GM18873 (cell line): Measurements from ENCODE around the gene PRRX2.

Experiments used
- ATAC-seq: cut with Tn5 transposase; IDR thresholded peaks from one replicate; pipeline ENCODE4 v1.9.1; 2021; ENCODE audit warnings: mild to moderate bottlenecking, moderate library complexity, moderate number of reproducible peaks; ENCODE audit not compliant: unreplicated experiment, low FRiP score

PRRX2 gene

DNA sequence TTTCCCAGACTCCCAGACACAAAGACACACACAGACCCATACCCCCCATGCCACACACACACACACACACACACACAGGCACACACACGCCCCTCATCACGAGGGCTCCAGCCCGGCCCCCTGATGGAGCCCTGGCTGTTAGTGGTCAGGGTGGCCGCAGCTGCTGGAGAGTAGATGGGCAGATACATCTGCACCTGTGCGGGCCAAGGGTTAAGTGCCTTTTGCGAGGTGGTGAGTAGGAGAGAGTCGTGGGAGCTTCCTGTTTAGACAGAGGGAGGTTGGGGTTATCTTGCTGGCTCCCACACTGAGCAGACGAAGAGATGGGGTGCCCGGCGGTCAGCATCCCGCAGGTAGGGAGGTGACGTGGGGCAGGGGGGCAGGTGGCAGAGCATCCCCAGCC, 8.2 kb downstream of the PRRX2 start:
- ATAC-seq = no peak

DNA sequence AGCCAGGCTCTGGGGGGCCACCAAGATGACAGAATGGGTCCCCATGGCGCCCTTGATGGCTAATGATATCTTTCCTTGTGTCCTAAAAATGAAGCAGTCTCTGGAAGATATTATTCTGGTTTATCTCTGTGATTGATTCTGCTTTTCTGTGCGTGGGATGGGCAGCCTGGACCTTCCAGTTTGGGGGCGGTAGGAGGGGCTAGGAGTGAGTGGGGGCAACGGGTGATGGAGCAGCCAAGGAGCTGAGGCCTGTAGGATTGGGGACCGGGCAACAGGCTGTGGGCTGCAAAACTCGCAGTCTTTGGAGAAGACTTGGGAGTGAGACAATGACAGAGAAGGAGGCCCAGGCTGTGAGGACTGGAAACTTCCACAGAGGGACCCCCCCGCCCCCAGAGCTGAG, 8.8 kb downstream of the PRRX2 start:
- ATAC-seq = no peak

DNA sequence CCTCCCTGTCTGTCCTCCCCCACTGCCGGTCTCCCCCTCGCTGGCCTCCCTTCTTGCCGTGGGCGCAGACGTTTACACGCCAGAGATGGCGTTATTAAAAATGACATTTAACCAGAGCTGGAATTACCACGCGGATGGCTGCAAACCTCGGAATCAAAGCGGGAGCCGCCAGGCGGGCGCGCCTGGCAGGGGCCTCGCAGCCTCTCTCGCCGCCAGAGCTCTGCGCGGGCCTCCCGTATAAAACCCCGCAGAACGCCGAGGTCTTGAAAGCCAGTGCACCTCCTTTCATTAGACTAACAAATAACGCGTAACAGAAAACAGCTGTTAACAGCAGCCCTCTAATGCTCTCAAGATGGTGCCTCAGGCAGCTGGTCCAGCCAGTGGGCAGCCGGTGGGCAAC, 10.2 kb downstream of the PRRX2 start:
- ATAC-seq = no peak

DNA sequence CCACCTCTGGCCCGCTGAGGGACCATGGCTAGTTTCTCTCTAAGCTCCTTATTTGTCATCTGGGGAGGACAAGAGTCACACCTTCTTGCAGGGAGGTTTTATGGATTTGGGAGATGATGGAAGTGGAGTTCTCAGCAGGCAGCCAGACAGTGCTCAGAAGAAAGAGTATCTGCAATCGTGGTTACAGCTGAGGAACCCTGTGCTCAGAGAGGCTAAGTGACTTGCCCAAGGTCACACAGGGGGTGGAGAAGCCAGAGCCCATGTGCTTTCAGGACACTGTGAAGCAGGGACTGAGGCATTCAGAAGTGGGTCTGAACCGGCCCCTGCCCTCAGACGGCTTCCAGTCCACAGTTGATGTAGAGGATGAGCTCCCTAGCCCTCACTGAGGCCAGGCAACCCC, 10.8 kb downstream of the PRRX2 start:
- ATAC-seq = no peak

DNA sequence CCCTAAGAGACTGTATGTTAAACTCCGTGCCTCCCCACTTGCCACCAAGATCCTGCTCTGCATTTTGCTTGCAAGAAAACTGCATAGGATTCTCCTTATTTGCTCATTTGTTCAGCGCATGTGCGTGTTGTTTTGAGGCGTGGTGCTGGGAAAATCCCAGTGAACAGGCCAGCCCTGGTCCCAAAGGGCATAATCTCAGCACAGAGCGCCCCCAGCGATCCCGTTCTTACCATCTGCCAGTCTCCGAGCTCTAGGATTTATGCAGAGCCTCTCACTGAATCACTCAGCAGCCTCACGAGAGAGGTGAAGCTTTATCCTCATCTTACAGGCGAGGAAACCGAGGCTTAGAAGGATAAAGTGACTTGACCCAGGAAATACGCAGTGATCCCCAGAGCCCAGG, 11.5 kb downstream of the PRRX2 start:
- no peak for ATAC-seq

DNA sequence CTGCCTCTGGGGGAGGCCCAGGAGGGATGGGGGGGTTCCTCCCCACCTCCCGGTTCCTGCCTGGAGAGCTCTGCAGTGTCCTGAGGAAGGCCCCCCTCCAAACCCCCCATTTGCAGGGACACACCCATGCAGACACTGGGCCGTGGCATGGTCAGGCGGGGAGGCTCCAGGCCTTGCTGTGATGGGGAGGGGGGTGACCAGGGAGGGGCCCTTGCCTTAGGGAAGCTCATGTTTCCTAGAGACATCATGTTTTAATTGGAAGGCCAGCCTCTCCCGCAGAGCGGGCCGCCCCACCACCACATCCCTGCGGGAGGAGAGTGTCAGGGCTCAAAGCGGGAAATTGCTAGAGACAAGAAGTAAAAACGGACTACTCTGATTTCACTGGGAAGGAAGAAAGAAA, 12.0 kb downstream of the PRRX2 start:
- no peak for ATAC-seq

DNA sequence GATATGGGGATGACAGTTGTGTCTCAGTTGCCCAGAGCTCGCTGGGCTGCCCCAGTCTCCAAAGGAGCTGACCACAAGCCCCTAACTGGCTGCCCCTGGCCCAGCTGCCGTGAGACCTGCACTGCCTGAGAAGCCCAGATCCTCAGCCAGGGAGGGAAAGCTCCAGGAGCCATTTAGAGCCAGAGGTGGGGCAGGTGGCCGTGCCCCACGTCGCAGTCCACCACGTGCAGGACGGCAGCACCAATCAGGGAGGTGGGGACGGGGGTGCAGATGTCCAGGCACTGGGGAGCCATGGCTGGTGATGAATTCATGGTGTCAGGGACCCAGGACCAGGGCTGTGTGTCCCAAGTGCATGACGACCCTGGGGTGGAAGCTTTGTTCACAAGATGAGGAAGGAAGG, 13.4 kb downstream of the PRRX2 start:
- ATAC-seq = no peak

DNA sequence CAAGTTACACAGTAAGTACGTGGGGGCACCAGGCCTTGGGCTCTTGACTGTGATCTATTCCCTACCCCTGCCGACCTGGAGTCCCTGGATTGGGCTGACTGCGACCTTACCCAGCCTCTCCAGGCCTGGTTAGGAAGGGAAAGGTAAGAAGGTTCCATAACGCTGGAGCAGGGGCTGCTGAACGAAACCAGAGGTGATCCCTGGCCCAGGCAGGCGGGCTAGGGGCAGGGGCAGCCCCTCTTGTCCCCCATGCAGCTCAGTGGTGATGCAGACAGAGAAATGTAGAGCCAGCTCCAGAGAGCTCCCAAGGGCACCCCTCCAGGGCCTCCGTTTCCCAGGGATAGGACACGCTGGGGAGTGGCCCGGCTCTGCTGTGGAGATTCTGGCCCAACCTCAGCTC, 14.1 kb downstream of the PRRX2 start:
- ATAC-seq = no peak

DNA sequence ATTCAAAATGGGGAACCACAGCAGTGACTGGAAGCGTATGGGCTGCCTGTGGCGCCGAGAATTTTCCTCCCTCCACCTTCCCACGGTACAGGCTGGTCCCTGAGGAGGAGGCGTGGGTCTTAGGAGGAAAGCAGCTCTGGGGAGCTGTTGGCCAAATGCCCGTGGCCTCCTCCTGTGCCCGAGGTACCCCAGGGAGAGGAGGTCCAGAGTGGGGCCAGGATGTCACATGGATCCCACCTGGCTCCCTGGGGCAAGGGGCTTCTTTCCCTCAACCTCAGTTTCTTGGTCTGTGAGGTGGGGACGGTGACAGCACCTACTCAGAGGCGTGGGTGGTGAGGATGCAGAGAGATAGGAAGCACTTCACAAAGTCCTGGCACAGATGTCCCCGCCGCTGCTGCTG, 16.5 kb downstream of the PRRX2 start:
- no peak for ATAC-seq

DNA sequence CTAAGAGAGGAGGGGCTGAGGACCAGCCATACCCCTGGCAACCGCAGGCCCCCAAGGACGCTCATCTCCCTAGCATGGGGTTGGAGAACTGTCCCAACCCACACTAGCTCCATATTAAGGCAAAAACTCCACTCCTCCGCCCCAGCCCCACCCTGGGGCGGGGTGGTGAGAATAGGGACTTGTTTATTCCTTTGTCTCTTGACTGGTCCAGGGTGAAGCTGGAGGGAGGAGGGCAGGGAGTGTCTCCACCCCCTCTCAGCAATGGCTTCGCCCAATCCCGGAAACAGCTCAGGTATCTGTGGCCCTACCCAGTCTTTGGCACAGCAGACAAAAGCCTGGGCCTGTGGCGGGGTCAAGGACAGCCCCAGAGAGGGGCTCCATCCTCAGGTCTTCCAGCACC, 16.9 kb downstream of the PRRX2 start:
- ATAC-seq = no peak

DNA sequence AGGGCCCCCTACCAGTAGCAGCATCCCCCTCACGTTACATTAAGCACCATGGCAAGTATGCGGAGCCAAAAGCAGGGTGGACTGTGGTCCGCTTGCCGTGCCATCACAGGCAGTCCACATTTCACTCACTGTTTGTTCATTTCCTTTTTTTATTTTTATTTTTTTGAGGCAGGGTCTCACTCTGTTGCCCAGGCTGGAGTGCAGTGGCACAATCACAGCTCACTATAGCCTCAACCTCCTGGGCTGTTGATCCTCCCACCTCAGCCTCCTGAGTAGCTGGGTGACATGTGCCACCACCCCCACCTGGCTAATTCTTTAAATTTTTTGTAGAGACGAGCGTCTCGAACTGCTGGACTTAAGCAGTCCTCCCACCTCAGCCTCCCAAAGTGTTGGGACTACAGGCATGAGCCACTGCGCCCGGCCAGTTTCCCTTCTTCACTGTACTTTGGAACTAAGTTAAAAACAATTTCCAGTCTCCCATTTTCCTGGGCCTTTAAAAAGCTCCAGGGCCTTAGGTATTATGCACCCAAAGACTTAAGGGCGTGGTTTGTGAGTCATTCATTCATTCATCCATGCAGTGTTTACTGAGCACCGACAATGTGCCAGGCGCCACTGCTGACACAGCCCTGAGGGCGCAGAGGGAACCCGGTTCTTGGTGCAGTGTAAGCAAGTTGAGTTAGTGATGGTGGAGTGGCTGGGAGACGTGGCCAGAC, 19.9 kb downstream of the PRRX2 start:
- no peak for ATAC-seq

DNA sequence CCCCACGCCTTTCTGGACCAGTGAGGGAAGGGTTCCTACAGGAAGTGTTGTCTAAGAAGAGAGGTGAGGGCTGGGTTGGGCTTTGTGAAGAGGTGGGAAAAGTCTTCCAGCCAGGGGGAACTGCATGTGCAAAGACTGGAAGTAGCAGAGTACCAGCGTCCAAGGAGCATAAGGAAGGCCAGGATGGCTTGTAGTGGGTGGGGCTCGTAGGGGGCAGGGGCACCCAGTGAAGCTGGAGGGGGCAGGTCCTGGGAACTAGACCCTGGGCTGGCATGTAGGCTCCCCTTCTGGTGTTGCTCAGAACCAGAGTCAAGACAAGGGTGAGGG, 20.4 kb downstream of the PRRX2 start:
- no peak for ATAC-seq

DNA sequence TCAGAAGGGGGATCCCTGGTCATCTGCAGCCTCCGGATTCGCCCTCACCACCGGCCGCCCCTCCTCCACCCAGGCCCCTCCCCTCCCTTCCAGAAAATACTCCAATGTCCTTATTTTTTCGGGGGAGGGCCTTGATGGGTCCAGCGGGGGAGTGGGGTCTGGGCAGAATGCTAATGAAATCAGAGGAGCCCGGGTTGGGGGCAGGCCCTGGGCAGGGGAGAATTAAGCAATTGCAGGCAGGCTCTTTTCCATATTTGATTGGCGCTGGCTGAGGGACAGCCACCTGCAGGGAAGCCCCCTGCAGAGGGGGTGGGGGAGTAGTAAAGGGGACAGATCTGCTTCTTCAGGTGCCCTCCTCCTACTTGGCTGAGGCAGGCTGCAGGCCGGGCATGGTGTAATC, 21.3 kb downstream of the PRRX2 start:
- no peak for ATAC-seq

DNA sequence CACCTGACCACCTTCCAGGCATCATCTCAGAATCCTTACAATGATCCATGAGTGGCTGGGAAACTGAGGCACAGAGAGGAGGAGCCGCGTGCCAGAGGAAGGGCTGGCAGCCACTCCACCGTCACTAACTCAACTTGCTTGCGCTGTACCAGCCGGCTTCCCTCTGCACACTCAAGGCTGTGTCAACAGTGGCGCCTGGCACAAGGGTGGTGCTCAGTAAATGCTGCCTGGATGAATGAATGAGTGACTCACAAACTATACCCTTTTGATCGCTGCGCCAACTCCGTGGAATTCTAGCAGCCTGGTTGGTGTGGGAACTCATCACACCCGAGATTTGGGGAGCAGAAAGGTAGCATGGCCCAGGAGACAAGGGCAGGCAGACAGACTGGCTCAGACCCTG, 21.9 kb downstream of the PRRX2 start:
- no peak for ATAC-seq

DNA sequence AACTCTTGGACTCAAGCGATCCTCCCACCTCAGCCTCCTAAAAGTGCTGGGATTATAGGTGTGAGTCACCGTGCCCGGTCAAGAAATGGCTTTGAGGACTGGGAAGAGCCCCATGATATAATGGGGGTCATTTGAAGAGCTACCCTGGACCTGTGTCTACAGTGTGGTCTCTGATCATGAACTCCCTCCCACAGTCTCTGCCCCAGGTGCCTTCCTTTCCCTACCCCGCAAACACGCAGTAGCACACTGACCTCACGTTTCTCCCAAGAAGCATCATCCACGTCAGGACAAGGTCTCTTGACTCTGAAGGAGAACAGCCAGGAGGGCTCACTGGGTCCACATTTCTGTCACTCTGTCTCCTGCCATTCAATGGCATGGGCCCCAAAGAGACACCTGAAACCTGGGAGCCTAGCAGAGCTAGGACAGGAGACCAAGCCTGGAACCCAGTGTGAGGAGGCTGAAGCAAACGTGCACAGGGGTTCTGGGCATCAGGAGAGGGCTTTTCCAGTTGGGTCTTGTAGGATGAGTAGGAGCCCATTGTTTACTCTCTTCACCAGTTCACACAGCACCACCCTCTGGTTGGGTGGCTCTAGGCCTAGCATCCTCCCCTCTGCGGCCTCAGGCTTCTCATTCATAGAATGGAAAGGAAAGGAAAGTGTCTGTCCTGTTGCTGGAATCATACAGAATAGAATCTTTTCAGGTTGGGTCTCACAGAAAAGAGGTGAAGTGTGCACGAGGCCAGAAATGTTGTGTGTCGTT, 23.0 kb downstream of the PRRX2 start:
- ATAC-seq = no peak

DNA sequence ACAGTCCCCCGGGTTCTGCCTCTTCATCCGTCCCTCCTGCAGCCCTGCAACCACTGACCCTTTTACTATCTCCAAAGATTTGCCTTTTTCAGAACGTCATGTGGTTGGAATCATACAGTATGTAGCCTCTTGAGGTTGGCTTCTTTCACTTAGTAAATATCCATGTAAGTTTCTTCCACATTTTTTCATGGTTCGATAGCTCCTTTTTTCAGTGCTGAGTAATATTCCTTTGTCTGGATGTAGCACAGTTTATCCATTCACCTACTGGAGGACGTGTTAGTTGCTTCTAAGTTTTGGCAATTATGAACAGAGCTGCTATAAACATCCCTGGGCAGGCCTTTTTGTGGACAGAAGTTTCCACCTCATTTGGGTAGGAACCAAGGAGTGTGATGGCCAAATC, 27.1 kb downstream of the PRRX2 start:
- no peak for ATAC-seq

DNA sequence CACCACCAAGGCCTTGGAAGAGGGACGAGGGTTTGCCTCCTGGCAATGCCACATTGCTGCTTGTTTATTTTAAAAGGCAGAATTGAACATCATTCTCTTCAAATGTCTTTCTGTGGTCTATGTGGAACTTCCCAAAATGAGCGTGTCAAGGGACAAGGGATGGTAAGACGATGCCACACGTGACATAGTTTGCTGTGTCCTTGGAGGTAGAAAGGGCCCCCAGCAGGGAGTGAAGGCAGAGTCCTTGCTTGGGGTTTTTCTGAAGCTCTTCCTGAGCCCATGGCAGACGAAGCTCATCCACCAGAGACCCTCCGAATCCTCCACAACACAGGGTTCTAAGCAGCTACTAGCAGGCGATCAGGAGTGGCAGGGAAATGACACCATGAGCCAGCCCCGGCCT, 28.3 kb downstream of the PRRX2 start:
- no peak for ATAC-seq

DNA sequence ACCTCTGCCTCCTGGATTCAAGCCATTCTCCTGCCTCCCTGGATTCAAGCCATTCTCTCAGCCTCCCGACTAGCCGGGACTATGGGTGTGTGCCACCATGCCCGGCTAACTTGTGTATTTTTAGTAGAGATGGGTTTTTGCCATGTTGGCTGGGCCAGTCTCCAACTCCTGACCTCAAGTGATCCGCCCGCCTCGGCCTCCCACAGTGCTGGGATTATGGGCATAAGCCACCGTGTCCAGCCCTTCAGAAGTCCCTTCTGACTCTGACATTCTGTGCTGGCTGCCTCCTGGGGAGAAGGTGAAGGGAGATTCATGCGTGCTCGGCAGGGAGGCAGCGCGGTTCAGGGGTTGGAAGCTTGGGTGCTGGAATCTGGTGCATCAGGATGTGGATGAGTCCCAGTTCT, 28.8 kb downstream of the PRRX2 start:
- ATAC-seq = no peak

DNA sequence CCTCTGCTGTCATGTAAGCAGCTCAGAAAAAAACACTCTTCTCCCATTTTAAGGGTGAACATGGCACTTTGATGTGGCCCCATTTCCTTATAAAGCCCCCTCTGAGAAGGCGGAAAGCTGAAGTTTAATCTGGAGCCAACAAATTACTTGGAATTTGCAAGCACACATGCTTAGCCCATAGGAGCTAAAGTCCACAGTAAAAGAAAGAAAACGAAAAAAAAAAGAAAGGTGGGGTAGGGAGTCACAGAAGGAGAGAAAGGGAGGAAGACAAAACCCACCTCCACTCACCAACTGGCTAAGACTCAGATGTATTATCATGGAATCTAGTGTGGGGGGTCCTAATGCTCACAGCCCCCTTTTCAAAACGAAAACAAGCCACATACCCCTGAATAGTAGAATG, 30.4 kb downstream of the PRRX2 start:
- ATAC-seq = no peak

DNA sequence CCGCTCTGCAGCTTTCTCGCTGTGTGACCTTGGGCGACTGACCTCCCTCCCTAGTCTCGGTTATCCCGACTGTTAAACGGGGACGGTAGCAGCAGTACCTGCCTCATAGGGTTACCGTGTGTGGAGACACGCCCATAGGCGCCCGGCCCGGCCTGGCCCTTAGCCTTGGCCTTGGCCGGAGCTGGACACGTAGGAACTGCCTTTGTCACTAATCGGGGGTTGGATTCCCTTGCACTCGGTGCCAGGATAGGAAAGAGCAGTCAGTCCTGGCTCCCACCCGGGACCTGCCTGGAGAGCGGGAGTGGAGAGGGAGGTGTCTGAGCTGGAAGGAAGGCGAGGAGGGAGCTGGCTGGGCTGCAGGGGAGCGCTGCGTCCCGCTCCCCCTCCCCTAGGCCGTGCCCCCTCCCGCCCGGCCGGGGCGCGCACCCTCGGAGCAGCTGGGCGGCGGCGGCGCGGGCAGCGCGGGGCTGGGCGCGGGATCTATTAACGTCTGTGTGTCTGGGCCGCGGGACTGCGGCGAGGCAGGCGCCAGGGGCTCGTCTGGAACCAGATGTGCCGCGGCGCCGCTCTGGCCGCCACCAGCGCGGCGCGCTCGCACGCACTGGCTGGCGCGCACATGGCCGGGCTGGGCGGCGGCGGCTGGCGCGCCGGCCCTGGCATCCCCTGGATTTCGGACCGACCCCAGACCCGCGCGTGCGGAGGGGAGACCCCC, 31.7 kb downstream of the PRRX2 start:
- no peak for ATAC-seq

DNA sequence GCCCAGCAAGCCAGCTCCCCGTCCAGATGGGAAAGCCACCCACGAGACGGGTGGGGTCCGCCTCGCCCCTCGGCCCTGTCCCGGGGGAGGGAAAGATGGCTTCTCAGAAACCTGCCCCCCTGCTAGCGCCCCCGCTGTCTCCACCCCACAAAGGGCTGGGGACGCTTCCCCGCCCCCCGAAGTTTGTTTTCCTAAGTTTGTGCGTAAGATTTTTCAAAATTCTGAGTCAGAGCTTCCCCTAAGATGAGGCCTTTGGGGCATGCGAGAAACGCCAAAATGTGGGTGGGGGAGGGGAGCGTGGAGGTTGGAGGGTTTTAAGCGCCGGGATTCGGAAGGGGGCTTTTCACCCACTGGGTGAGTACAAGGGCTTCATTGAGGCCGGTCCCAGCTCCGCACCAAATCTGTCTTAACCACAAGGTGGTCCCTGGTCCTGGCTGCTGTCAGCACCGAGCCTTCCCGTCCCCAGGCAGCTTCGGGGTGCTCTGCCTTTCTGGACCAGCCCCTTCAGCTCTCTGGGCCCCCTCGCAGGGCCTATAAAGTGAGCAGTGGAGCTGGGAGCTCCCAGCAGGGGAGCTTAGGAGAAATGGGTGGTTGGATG, 32.3 kb downstream of the PRRX2 start:
- no peak for ATAC-seq
